Measurements from ENCODE around the gene MN1.

The MN1 gene

DNA sequence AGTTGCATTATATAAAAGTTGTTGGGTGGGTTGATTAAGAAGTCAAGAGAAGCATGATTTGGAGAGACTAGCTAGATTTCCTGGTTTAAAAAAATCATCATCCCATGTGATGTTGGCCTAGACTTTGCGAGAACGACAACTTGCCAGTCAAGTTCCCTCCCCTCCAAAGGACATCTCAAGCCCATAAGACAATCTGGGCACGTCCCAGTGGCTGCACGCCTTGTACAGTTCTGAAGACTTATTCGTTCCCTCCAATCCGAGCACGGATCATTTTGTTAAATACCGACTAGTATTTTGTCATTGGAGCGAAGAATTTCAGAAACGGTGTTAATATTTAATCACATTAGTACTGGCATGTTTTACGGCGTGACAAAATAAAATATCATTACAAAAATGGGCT lies 8.0 kb downstream of the MN1 start:
- Histone ChIP-seq H3K79me2 (ENCODE audit: insufficient read depth, low read length) (no peaks in the 10 kb centered on the region), H3K27me3 (ENCODE audit: low read length) (no peaks in the 10 kb centered on the region), H3K9me2 (replicated peaks; ENCODE audit: insufficient read depth, low read length) (no peaks in the 10 kb centered on the region), H3K36me3 (ENCODE audit: low read length) (no peaks in the 10 kb centered on the region), H3K4me3 (ENCODE audit: insufficient read depth, low read length, poor library complexity, severe bottlenecking) (no peak overlapping the region), H3K9ac (ENCODE audit: low read length) (no peak overlapping the region), H3K27ac (ENCODE audit: low read depth, low read length) (no peak overlapping the region), H4K20me1 (ENCODE audit: low read depth, low read length) (no peaks in the 10 kb centered on the region), H3K4me2 (ENCODE audit: low read depth, low read length, poor library complexity, severe bottlenecking) (no peak overlapping the region), H3F3A (ENCODE audit: insufficient read depth) (no peaks in the 10 kb centered on the region), H3K9me3 (ENCODE audit: insufficient read depth, low read length) (no peaks in the 10 kb centered on the region), H2AFZ (ENCODE audit: low read depth, low read length, severe bottlenecking) (no peak overlapping the region)
- no peak for TF ChIP-seq CTCF (IDR thresholded peaks at IDR 0.05; ENCODE audit: insufficient read depth, low read length, poor library complexity, severe bottlenecking)
- TF ChIP-seq EZH2phosphoT487 (conservative IDR thresholded peaks at IDR 0.05; ENCODE audit: low read length) = no peak

GRCh38 chr22:27792452-27793161 lies 8.9 kb downstream of the MN1 start:
- Histone ChIP-seq H3K4me3 (ENCODE audit: insufficient read depth, low read length, poor library complexity, severe bottlenecking) (no peak overlapping the region), H3K27me3 (ENCODE audit: low read length) (no peaks in the 10 kb centered on the region), H3K9me2 (replicated peaks; ENCODE audit: insufficient read depth, low read length) (no peaks in the 10 kb centered on the region)

DNA sequence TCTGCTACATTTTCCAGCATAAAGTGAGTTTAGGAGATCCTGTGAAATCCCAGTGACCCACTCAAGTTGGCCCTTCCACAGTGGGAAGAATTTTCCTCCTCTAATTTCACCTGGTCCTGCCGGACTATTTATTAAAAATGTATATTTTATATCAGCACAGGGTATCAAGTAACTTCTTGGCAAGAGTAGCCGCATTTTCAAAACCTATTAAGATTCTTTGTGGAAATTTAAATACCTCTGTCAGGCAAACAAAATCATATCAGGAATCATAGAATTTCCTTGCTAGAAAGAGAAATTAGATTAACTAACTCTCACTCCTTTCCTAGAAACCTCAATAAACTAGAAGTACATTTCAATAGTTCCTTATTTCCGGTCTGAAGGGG lies 9.7 kb downstream of the MN1 start:
- TF ChIP-seq CTCF (IDR thresholded peaks at IDR 0.05; ENCODE audit: insufficient read depth, low read length, poor library complexity, severe bottlenecking) = no peak
- no peak for TF ChIP-seq EZH2phosphoT487 (conservative IDR thresholded peaks at IDR 0.05; ENCODE audit: low read length)
- no peak overlapping the region for H3K9ac ChIP-seq (ENCODE audit: low read length)
- H3K4me3 ChIP-seq (ENCODE audit: insufficient read depth, low read length, poor library complexity, severe bottlenecking) = no peak overlapping the region
- H3K9me3 ChIP-seq (ENCODE audit: insufficient read depth, low read length) = no peaks in the 10 kb centered on the region
- H3K79me2 ChIP-seq (ENCODE audit: insufficient read depth, low read length) = no peaks in the 10 kb centered on the region
- no peaks in the 10 kb centered on the region for H3K27me3 ChIP-seq (ENCODE audit: low read length)
- H4K20me1 ChIP-seq (ENCODE audit: low read depth, low read length) = no peaks in the 10 kb centered on the region
- no peak overlapping the region for H3K4me2 ChIP-seq (ENCODE audit: low read depth, low read length, poor library complexity, severe bottlenecking)
- no peaks in the 10 kb centered on the region for H3K9me2 ChIP-seq (replicated peaks; ENCODE audit: insufficient read depth, low read length)
- no peaks in the 10 kb centered on the region for H3K36me3 ChIP-seq (ENCODE audit: low read length)
- H3K27ac ChIP-seq (ENCODE audit: low read depth, low read length) = no peak overlapping the region
- H3F3A ChIP-seq (ENCODE audit: insufficient read depth) = no peaks in the 10 kb centered on the region
- H2AFZ ChIP-seq (ENCODE audit: low read depth, low read length, severe bottlenecking) = no peak overlapping the region

More at GRCh38 chr22:27792452-27793161, 8.9 kb downstream of the MN1 start:
- no peaks in the 10 kb centered on the region for H3F3A ChIP-seq (ENCODE audit: insufficient read depth)
- H3K79me2 ChIP-seq (ENCODE audit: insufficient read depth, low read length) = no peaks in the 10 kb centered on the region
- TF ChIP-seq CTCF (IDR thresholded peaks at IDR 0.05; ENCODE audit: insufficient read depth, low read length, poor library complexity, severe bottlenecking) = no peak
- no peak for TF ChIP-seq EZH2phosphoT487 (conservative IDR thresholded peaks at IDR 0.05; ENCODE audit: low read length)
- H2AFZ ChIP-seq (ENCODE audit: low read depth, low read length, severe bottlenecking) = no peak overlapping the region
- no peak overlapping the region for H3K9ac ChIP-seq (ENCODE audit: low read length)
- no peak overlapping the region for H3K27ac ChIP-seq (ENCODE audit: low read depth, low read length)
- no peaks in the 10 kb centered on the region for H4K20me1 ChIP-seq (ENCODE audit: low read depth, low read length)
- no peak overlapping the region for H3K4me2 ChIP-seq (ENCODE audit: low read depth, low read length, poor library complexity, severe bottlenecking)
- H3K36me3 ChIP-seq (ENCODE audit: low read length) = no peaks in the 10 kb centered on the region
- no peaks in the 10 kb centered on the region for H3K9me3 ChIP-seq (ENCODE audit: insufficient read depth, low read length)

All from SU-DHL-6 (cell line).